SK-N-SH (cell line): ENCODE measurements around the gene CACNA1G. TPM values are rescaled to one million over a fixed set of nuclear protein-coding genes. Genes with fewer than 3 reads are reported as not detected.

Experiments
- CTCF ChIA-PET: fragments of 300-600, 350-600 bp; formaldehyde crosslinking; extraction: SDS; loops from one replicate; lab custom pipeline; 2021; lab: Yijun Ruan, JAX
- POLR2A ChIA-PET: fragments of 350-600 bp; sonication (Branson Sonifier 250); formaldehyde crosslinking; extraction: SDS; loops from one replicate; lab custom pipeline; 2020; ENCODE audit warnings: antibody characterized with exemption, inconsistent platforms; lab: Yijun Ruan, JAX
- DNase-seq: peaks from one replicate; pipeline ENCODE4 v3.0.0; 2012
- H2AFZ ChIP-seq: fragments of 200-600 bp; sonication (generic); 2 replicates; pipeline ENCODE4 v1.8.1; 2016; ENCODE audit warnings: antibody characterized with exemption, mild to moderate bottlenecking, low read depth
- H3F3A ChIP-seq: fragments of 200-600 bp; sonication (generic); replicated peaks from 2 replicates; pipeline ENCODE3; 2016; ENCODE audit warnings: antibody characterized with exemption, mild to moderate bottlenecking; ENCODE audit not compliant: insufficient read depth
- H3K27ac ChIP-seq, 2 experiments: fragments of 200-500 bp in 1 of 2; fragments of 200-600 bp in 1 of 2; sonication (Bioruptor generic) in 1 of 2; sonication (generic), shearing (Covaris generic) in 1 of 2; 2 replicates each; pipeline versions ENCODE4 v1.5.1 to v1.6.1; 2014 to 2016; ENCODE audit warnings: low read depth in 2 of 2, inconsistent platforms in 1 of 2, low read length in 1 of 2, mild to moderate bottlenecking in 1 of 2, mixed read lengths in 1 of 2
- H3K27me3 ChIP-seq: fragments of 200-600 bp; sonication (generic), shearing (Covaris generic); 2 replicates; pipeline ENCODE4 v1.6.1; 2016; ENCODE audit warnings: mixed run types; ENCODE audit not compliant: insufficient read depth
- H3K36me3 ChIP-seq, 2 experiments: fragments of 200-500 bp in 1 of 2; fragments of 200-600 bp in 1 of 2; sonication (Bioruptor generic) in 1 of 2; sonication (generic) in 1 of 2; replicated peaks in 1 of 2; 2 replicates each; pipeline versions ENCODE3 to v1.5.1; 2014 to 2016; ENCODE audit warnings: low read length in 1 of 2, mild to moderate bottlenecking in 1 of 2; ENCODE audit not compliant: insufficient read depth in 2 of 2, control insufficient read depth in 1 of 2
- H3K4me1 ChIP-seq, 2 experiments: fragments of 200-500 bp in 1 of 2; fragments of 200-600 bp in 1 of 2; sonication (Bioruptor generic) in 1 of 2; sonication (generic), shearing (Covaris generic) in 1 of 2; 2 replicates each; pipeline versions ENCODE4 v1.5.1 to v1.6.1; 2014 to 2016; ENCODE audit warnings: low read depth in 1 of 2, low read length in 1 of 2, mixed run types in 1 of 2; ENCODE audit not compliant: insufficient read depth in 2 of 2, control insufficient read depth in 1 of 2
- H3K4me2 ChIP-seq: fragments of 200-600 bp; sonication (generic), shearing (Covaris generic); 2 replicates; pipeline ENCODE4 v1.6.1; 2017; ENCODE audit warnings: mixed run types
- H3K4me3 ChIP-seq, 2 experiments: fragments of 200-500 bp in 1 of 2; fragments of 200-600 bp in 1 of 2; sonication (Bioruptor generic) in 1 of 2; sonication (generic), shearing (Covaris generic) in 1 of 2; 2 replicates each; pipeline versions ENCODE4 v1.5.1 to v1.8.1; 2014 to 2016; ENCODE audit warnings: low read depth in 2 of 2, inconsistent platforms in 1 of 2, low read length in 1 of 2, mild to moderate bottlenecking in 1 of 2, mixed read lengths in 1 of 2, moderate library complexity in 1 of 2
- H3K79me2 ChIP-seq: fragments of 200-600 bp; sonication (generic); 2 replicates; pipeline ENCODE4 v1.8.1; 2017; ENCODE audit warnings: mild to moderate bottlenecking; ENCODE audit not compliant: insufficient read depth
- H3K9ac ChIP-seq: fragments of 200-600 bp; sonication (generic); 2 replicates; pipeline ENCODE4 v1.6.1; 2017; ENCODE audit warnings: mixed run types
- H3K9me2 ChIP-seq: fragments of 200-600 bp; sonication (generic); 2 replicates; pipeline ENCODE4 v1.6.1; 2017; ENCODE audit warnings: mixed run types
- H3K9me3 ChIP-seq: fragments of 200-600 bp; sonication (generic); 2 replicates; pipeline ENCODE4 v1.6.1; 2017; ENCODE audit warnings: mixed run types, mild to moderate bottlenecking, moderate library complexity
- H4K20me1 ChIP-seq: fragments of 200-600 bp; sonication (generic); 2 replicates; pipeline ENCODE4 v1.6.1; 2017; ENCODE audit warnings: mild to moderate bottlenecking, mixed run types; ENCODE audit not compliant: insufficient read depth
- EP300 ChIP-seq, 2 experiments: IDR thresholded peaks; 2 replicates each; pipeline versions ENCODE4 v1.4.0 to v1.6.1; 2012; ENCODE audit warnings: borderline replicate concordance in 1 of 2, low read depth in 1 of 2, low read length in 1 of 2
- FOSL2 ChIP-seq: IDR thresholded peaks from 2 replicates; pipeline ENCODE4 v1.4.0; 2012; ENCODE audit warnings: low read depth, mild to moderate bottlenecking, moderate library complexity, borderline replicate concordance
- FOXM1 ChIP-seq: IDR thresholded peaks from 2 replicates; pipeline ENCODE4 v1.4.0; 2012; ENCODE audit warnings: low read depth, mild to moderate bottlenecking
- GATA2 ChIP-seq: sonication (generic); formaldehyde crosslinking; IDR thresholded peaks from 2 replicates; pipeline ENCODE4 v1.5.0; 2020; ENCODE audit warnings: mild to moderate bottlenecking, missing genetic modification reagents
- MAX ChIP-seq: IDR thresholded peaks from 2 replicates; pipeline ENCODE4 v1.4.0; 2012; ENCODE audit warnings: low read depth
- REST ChIP-seq: IDR thresholded peaks from 2 replicates; pipeline ENCODE4 v1.6.1; 2012; ENCODE audit warnings: mild to moderate bottlenecking, low read depth, low read length, moderate library complexity
- RFX5 ChIP-seq: IDR thresholded peaks from 2 replicates; pipeline ENCODE4 v1.6.1; 2012; ENCODE audit warnings: mild to moderate bottlenecking, improper control_type of control experiment, low read length
- SIN3A ChIP-seq: IDR thresholded peaks from 2 replicates; pipeline ENCODE4 v1.6.1; 2012; ENCODE audit warnings: low read depth, mild to moderate bottlenecking, low read length, moderate library complexity, borderline replicate concordance
- SMC3 ChIP-seq: IDR thresholded peaks from 2 replicates; pipeline ENCODE4 v1.6.1; 2012; ENCODE audit warnings: low read depth, low read length, improper control_type of control experiment
- TAF1 ChIP-seq: IDR thresholded peaks from 2 replicates; pipeline ENCODE4 v1.6.1; 2012; ENCODE audit warnings: low read depth, mild to moderate bottlenecking, low read length, moderate library complexity, borderline replicate concordance
- USF2 ChIP-seq: fragments of 150-350 bp; IDR thresholded peaks from 2 replicates; pipeline ENCODE4 v1.6.1; 2017; ENCODE audit warnings: antibody characterized with exemption, low read length, low read depth, borderline replicate concordance
- YY1 ChIP-seq: IDR thresholded peaks from 2 replicates; pipeline ENCODE4 v1.4.0; 2012; ENCODE audit warnings: low read depth, mild to moderate bottlenecking
- WGBS: methylation state at CpG from one replicate; pipeline ENCODE4 v1.1.6; 2017; ENCODE audit warnings: low lambda C conversion rate; 5-methylcytosine and 5-hydroxymethylcytosine counted together
- polyA plus RNA-seq, 3 experiments: library from polyadenylated mRNA; depleted of rRNA; stranded (reverse); fragments of >200 nt; gene quantifications; 2 replicates each; pipeline ENCODE4 v1.2.3, GENCODE V29; 2012

The CACNA1G gene
- polyA plus RNA-seq, 1 of the 3 experiments (the other 2 are of a cell fraction): 0.21 TPM

- no peak for DNase-seq
- Histone ChIP-seq H3K36me3 (peaks cover 0 to 8% of the 10 kb centered on the region in 2 experiments), H3K9me3 (no peaks in the 10 kb centered on the region), H3K9me2 (no peaks in the 10 kb centered on the region), H3F3A (peaks cover 9% of the 10 kb centered on the region), H3K27ac (no peak overlapping the region), H3K4me1 (peaks cover 4 to 13% of the 10 kb centered on the region in 2 experiments; a peak in 3 of 4 replicates), H4K20me1 (no peaks in the 10 kb centered on the region), H3K4me3 (no peak overlapping the region), H3K9ac (no peak overlapping the region), H3K79me2 (peaks cover 59% of the 10 kb centered on the region), H2AFZ (no peak overlapping the region), H3K27me3 (no peaks in the 10 kb centered on the region), H3K4me2 (no peak overlapping the region)
- ChIA-PET CTCF (interaction anchor here (0.7 to 9.3 kb wide), 5 partner anchors 8 to 35 kb away, joined by 3 to 101 read pairs (median 4); partner anchors contain the start of gene ABCC3), POLR2A (no interaction called here)
- TF ChIP-seq USF2: no peak
- no peak for TF ChIP-seq FOXM1
- 94% methylated on average over 3 of the region's 3 CpGs for WGBS
Observed at GRCh38 chr17:50645748-50646682, 85.5 kb downstream of the CACNA1G start.

GRCh38 chr17:50647187-50647586 is 86.7 kb downstream of the CACNA1G start:
- no peak for TF ChIP-seq RFX5
- no peak for TF ChIP-seq TAF1
- CTCF ChIA-PET: interaction anchor here (0.7 to 9.3 kb wide), 3 partner anchors 13 to 123 kb away, joined by 3 to 101 read pairs (median 4); partner anchors contain the start of gene ABCC3
- DNase-seq: no peak
- 54% methylated on average over 2 of the region's 2 CpGs for WGBS
- Histone ChIP-seq H2AFZ (no peak overlapping the region), H3K27ac (no peak overlapping the region), H3K79me2 (peaks cover 47% of the 10 kb centered on the region), H4K20me1 (no peaks in the 10 kb centered on the region), H3K4me2 (no peak overlapping the region), H3K9ac (no peak overlapping the region), H3K9me3 (no peaks in the 10 kb centered on the region), H3K4me3 (no peak overlapping the region), H3F3A (peaks cover 11% of the 10 kb centered on the region), H3K27me3 (no peaks in the 10 kb centered on the region), H3K4me1 (0 out of 4 replicates have a peak, but pooled peaks cover 0 to 4% of the 10 kb centered on the region in 2 experiments), H3K36me3 (peaks cover 1 to 8% of the 10 kb centered on the region in 2 experiments), H3K9me2 (no peaks in the 10 kb centered on the region)
- POLR2A ChIA-PET: no interaction called here

GRCh38 chr17:50649042-50649908 is 88.8 kb downstream of the CACNA1G start:
- Histone ChIP-seq H3K36me3 (peaks cover 0 to 7% of the 10 kb centered on the region in 2 experiments), H2AFZ (no peak overlapping the region), H3K9me3 (no peaks in the 10 kb centered on the region), H3K4me3 (no peak overlapping the region), H3K4me1 (no peaks in the 10 kb centered on the region), H3K4me2 (no peak overlapping the region), H3K9me2 (no peaks in the 10 kb centered on the region), H3K27ac (no peak overlapping the region), H3F3A (peaks cover 12% of the 10 kb centered on the region), H3K9ac (no peak overlapping the region), H4K20me1 (no peaks in the 10 kb centered on the region), H3K27me3 (no peaks in the 10 kb centered on the region), H3K79me2 (peaks cover 40% of the 10 kb centered on the region)
- WGBS: 88% methylated on average over 7 of the region's 7 CpGs
- CTCF ChIA-PET: interaction anchor here (1.4 to 9.3 kb wide), 7 partner anchors 10 to 32 kb away, joined by 3 to 101 read pairs (median 4); no protein-coding TSS in a partner anchor
- POLR2A ChIA-PET: no interaction called here
- DNase-seq: no peak
- no peak for TF ChIP-seq TAF1
- no peak for TF ChIP-seq MAX
- TF ChIP-seq SIN3A: no peak
- TF ChIP-seq FOSL2: no peak
- no peak for TF ChIP-seq YY1
- TF ChIP-seq SMC3: no peak
- no peak for TF ChIP-seq REST
- TF ChIP-seq EP300 (IDR thresholded peaks at IDR 0.05; ENCODE audit: borderline replicate concordance in 1 of 2, low read depth in 1 of 2, low read length in 1 of 2): no peak
- no peak for TF ChIP-seq GATA2 (CRISPR knock-in tag)
